GM23338 (cell line): ENCODE results near the gene FOXK2. TPM values are rescaled to one million over a fixed set of nuclear protein-coding genes. Genes with fewer than 3 reads are reported as not detected.

Experiments
- ATAC-seq: fragments of 200-7000 bp; cut with Tn5 transposase; 3 replicates; pipeline ENCODE4 v1.9.1; 2020
- DNase-seq: peaks from one replicate; pipeline ENCODE4 v3.0.0-alpha.2; 2015; ENCODE audit warnings: low spot score
- H2AFZ ChIP-seq: fragments of 200-600 bp; sonication (generic); 2 replicates; pipeline ENCODE4 v1.8.0; 2016; ENCODE audit warnings: antibody characterized with exemption, mild to moderate bottlenecking, moderate library complexity
- H3F3A ChIP-seq: fragments of 200-600 bp; sonication (generic); replicated peaks from 2 replicates; pipeline ENCODE4 v1.8.0; 2017; ENCODE audit warnings: antibody characterized with exemption, mixed run types, low read depth
- H3K27ac ChIP-seq: fragments of 200-600 bp; sonication (generic); 2 replicates; pipeline ENCODE4 v1.6.1; 2016; ENCODE audit warnings: low read depth
- H3K27me3 ChIP-seq: fragments of 200-600 bp; sonication (generic); 2 replicates; pipeline ENCODE4 v1.8.0; 2016; ENCODE audit warnings: mild to moderate bottlenecking, mixed run types, moderate library complexity; ENCODE audit not compliant: insufficient read depth
- H3K36me3 ChIP-seq: fragments of 200-600 bp; sonication (generic); 2 replicates; pipeline ENCODE4 v1.8.0; 2016; ENCODE audit warnings: mild to moderate bottlenecking; ENCODE audit not compliant: insufficient read depth
- H3K4me1 ChIP-seq: fragments of 200-600 bp; sonication (generic); 2 replicates; pipeline ENCODE4 v1.8.0; 2016; ENCODE audit warnings: mild to moderate bottlenecking, moderate library complexity; ENCODE audit not compliant: insufficient read depth
- H3K4me2 ChIP-seq: fragments of 200-600 bp; sonication (generic); 2 replicates; pipeline ENCODE4 v1.7.1; 2017; ENCODE audit warnings: mixed run types
- H3K4me3 ChIP-seq: fragments of 200-600 bp; sonication (generic); 2 replicates; pipeline ENCODE4 v1.6.1; 2016; ENCODE audit warnings: mixed run types
- H3K79me2 ChIP-seq: fragments of 200-600 bp; sonication (generic); replicated peaks from 2 replicates; pipeline ENCODE4 v1.8.0; 2017; ENCODE audit warnings: mild to moderate bottlenecking; ENCODE audit not compliant: insufficient read depth
- H3K9me2 ChIP-seq: fragments of 200-600 bp; sonication (generic); 2 replicates; pipeline ENCODE4 v1.8.0; 2017; ENCODE audit not compliant: insufficient read depth
- H4K20me1 ChIP-seq: fragments of 200-600 bp; sonication (generic); replicated peaks from 2 replicates; pipeline ENCODE4 v1.8.0; 2017; ENCODE audit warnings: mild to moderate bottlenecking; ENCODE audit not compliant: insufficient read depth
- H3K27ac Mint-ChIP-seq: 2 replicates; pipeline ENCODE4 v1.8.0; 2020; ENCODE audit warnings: inconsistent platforms, mild to moderate bottlenecking, moderate library complexity, mixed read lengths
- H3K27me3 Mint-ChIP-seq: 3 replicates; pipeline ENCODE4 v1.8.0; 2022; ENCODE audit warnings: low read depth, mild to moderate bottlenecking, moderate library complexity, mixed read lengths, inconsistent platforms; ENCODE audit not compliant: insufficient read depth, poor library complexity
- H3K36me3 Mint-ChIP-seq: 3 replicates; pipeline ENCODE4 v1.8.0; 2021; ENCODE audit warnings: low read depth, mild to moderate bottlenecking, inconsistent platforms, moderate library complexity, mixed read lengths
- H3K4me1 Mint-ChIP-seq: 3 replicates; pipeline ENCODE4 v1.8.0; 2020; ENCODE audit warnings: mild to moderate bottlenecking, inconsistent platforms, mixed read lengths
- H3K4me3 Mint-ChIP-seq: 3 replicates; pipeline ENCODE4 v1.8.0; 2021; ENCODE audit warnings: moderate library complexity, mild to moderate bottlenecking, inconsistent platforms, mixed read lengths
- H3K9me3 Mint-ChIP-seq: 3 replicates; pipeline ENCODE4 v1.8.0; 2020; ENCODE audit warnings: moderate library complexity, mild to moderate bottlenecking, inconsistent platforms, mixed read lengths
- CREB1 ChIP-seq: fragments of 250-450 bp; sonication (Bioruptor Pico); IDR thresholded peaks from 2 replicates; pipeline ENCODE4 v1.5.0; 2020; ENCODE audit warnings: low read depth, mild to moderate bottlenecking, moderate library complexity
- EZH2 ChIP-seq: fragments of 200-600 bp; sonication (generic); IDR thresholded peaks from one replicate; pipeline ENCODE4 v1.8.0; 2017; ENCODE audit warnings: antibody characterized with exemption, mild to moderate bottlenecking, low read depth; ENCODE audit not compliant: unreplicated experiment
- JUNB ChIP-seq: IDR thresholded peaks from one replicate; pipeline ENCODE4 v1.6.1; 2016; ENCODE audit warnings: antibody characterized with exemption; ENCODE audit not compliant: unreplicated experiment
- POLR2AphosphoS5 ChIP-seq: IDR thresholded peaks from 2 replicates; pipeline ENCODE4 v1.6.1; 2016; ENCODE audit warnings: antibody characterized with exemption, low read depth
- STAT1 ChIP-seq: IDR thresholded peaks from one replicate; pipeline ENCODE4 v1.6.1; 2016; ENCODE audit warnings: antibody characterized with exemption; ENCODE audit not compliant: unreplicated experiment
- ZNF114 ChIP-seq: fragments of 250-450 bp; sonication (Bioruptor Pico); IDR thresholded peaks from 2 replicates; pipeline ENCODE4 v1.5.0; 2020; ENCODE audit warnings: mild to moderate bottlenecking, moderate library complexity
- ZNF331 ChIP-seq: fragments of 250-450 bp; sonication (Bioruptor Pico); IDR thresholded peaks from 2 replicates; pipeline ENCODE4 v1.5.0; 2020; ENCODE audit warnings: low read depth, mild to moderate bottlenecking, moderate library complexity
- ZNF462 ChIP-seq: fragments of 250-450 bp; sonication (Bioruptor Pico); IDR thresholded peaks from 2 replicates; pipeline ENCODE4 v1.5.0; 2020; ENCODE audit warnings: mild to moderate bottlenecking, moderate library complexity
- polyA plus RNA-seq: library from polyadenylated mRNA; unstranded; fragments of >200 nt; fragmentation: Nextera tagmentation; extraction: Ambion mirVana; gene quantifications from 2 replicates; pipeline ENCODE4 v1.2.1, GENCODE V29; 2016
- total RNA-seq: library from RNA; depleted of rRNA; stranded (reverse); fragments of >200 nt; shearing (Covaris generic); gene quantifications from 2 replicates; pipeline ENCODE4 v1.2.3, GENCODE V29; 2014

FOXK2 gene
- total and polyA plus RNA-seq, 2 experiments from 2014 or later: 12.3 to 66.0 TPM

GRCh38 chr17:82627405-82627804 lies 107.9 kb downstream of the FOXK2 start (continued):
- TF ChIP-seq ZNF462 (CRISPR knock-in tag): no peak
- no peak for TF ChIP-seq JUNB

- ATAC-seq: no peak
- DNase-seq: no peak
- Histone ChIP-seq H3K79me2 (peaks cover 61% of the 10 kb centered on the region), H3K36me3 (peaks cover 5% of the 10 kb centered on the region; the same call in 1 of the 2 replicates), H3K27me3 (no peaks in the 10 kb centered on the region), H3F3A (no peaks in the 10 kb centered on the region), H3K4me1 (no peaks in the 10 kb centered on the region), H4K20me1 (peaks cover 36% of the 10 kb centered on the region), H3K27ac (no peak overlapping the region), H3K4me2 (no peak overlapping the region), H3K9me2 (no peaks in the 10 kb centered on the region), H3K4me3 (no peak overlapping the region), H2AFZ (no peak overlapping the region)
- H3K9me3 Mint-ChIP-seq: no peaks in the 10 kb centered on the region
- peaks cover 44% of the 10 kb centered on the region for H3K36me3 Mint-ChIP-seq
- peaks cover 2% of the 10 kb centered on the region for H3K27me3 Mint-ChIP-seq
- no peak overlapping the region for H3K4me3 Mint-ChIP-seq
- H3K27ac Mint-ChIP-seq: peak overlapping the region; percentile 80; the same call in 1 of the 2 replicates
- H3K4me1 Mint-ChIP-seq: no peaks in the 10 kb centered on the region
- TF ChIP-seq ZNF114 (CRISPR knock-in tag) (no peak), ZNF331 (no peak), POLR2AphosphoS5 (no peak), EZH2 (no peak), CREB1 (CRISPR knock-in tag) (no peak), STAT1 (no peak), ZNF462 (CRISPR knock-in tag) (no peak)
These were observed 110.2 kb downstream of the FOXK2 start for GRCh38 chr17:82629748-82630147.
